HG03139 (cell line): ENCODE measurements around the gene PRDM16.

ENCODE experiments used
- ATAC-seq: cut with Tn5 transposase; IDR thresholded peaks from one replicate; pipeline ENCODE4 v1.9.1; 2021; ENCODE audit not compliant: unreplicated experiment

The PRDM16 gene

GRCh38 chr1:3068564-3069431, at the start of gene PRDM16:
Gene PRDM16 (plus strand): TSS chr1:3069203. CDS start chr1:3069260, 57 bp downstream.
- ATAC-seq: no peak

- ATAC-seq: no peak
Observed at GRCh38 chr1:3019516-3020051, 49.4 kb upstream of the PRDM16 start.

GRCh38 chr1:3020263-3020909, 48.6 kb upstream of the PRDM16 start:
- ATAC-seq: no peak

GRCh38 chr1:3021233-3021671, 47.8 kb upstream of the PRDM16 start, which contains the start of gene ACTRT2:
Gene ACTRT2 (plus strand): TSS chr1:3021467. CDS start chr1:3021687, 220 bp downstream.
- ATAC-seq: no peak

- ATAC-seq: no peak
Observed at GRCh38 chr1:3021801-3022401, 47.1 kb upstream of the PRDM16 start.

GRCh38 chr1:3022511-3022973, 46.5 kb upstream of the PRDM16 start:
- ATAC-seq: no peak

GRCh38 chr1:3022976-3023375, 46.0 kb upstream of the PRDM16 start:
- ATAC-seq: no peak

- no peak for ATAC-seq
Observed at GRCh38 chr1:3024019-3024418, 45.0 kb upstream of the PRDM16 start.

GRCh38 chr1:3024588-3024987, 44.4 kb upstream of the PRDM16 start:
- ATAC-seq: no peak

- ATAC-seq: no peak
Observed at GRCh38 chr1:3026124-3026523, 42.9 kb upstream of the PRDM16 start.

GRCh38 chr1:3026581-3027391, 42.2 kb upstream of the PRDM16 start:
- no peak for ATAC-seq

GRCh38 chr1:3027611-3028371, 41.2 kb upstream of the PRDM16 start:
- no peak for ATAC-seq

- no peak for ATAC-seq
Observed at GRCh38 chr1:3028531-3029282, 40.3 kb upstream of the PRDM16 start.

- ATAC-seq: no peak
Observed at GRCh38 chr1:3029481-3029961, 39.5 kb upstream of the PRDM16 start.

- no peak for ATAC-seq
Observed at GRCh38 chr1:3029991-3030662, 38.9 kb upstream of the PRDM16 start.

- ATAC-seq: no peak
Observed at GRCh38 chr1:3030663-3031381, 38.2 kb upstream of the PRDM16 start.

GRCh38 chr1:3031401-3032221, 37.4 kb upstream of the PRDM16 start:
- no peak for ATAC-seq
